ENCODE results near the gene EEFSEC. TPM values are rescaled to one million over a fixed set of nuclear protein-coding genes. Genes with fewer than 3 reads are reported as not detected.

The EEFSEC gene
- total and polyA plus RNA-seq, 2 experiments from 2014 or later = 10.1 to 16.2 TPM

GRCh38 chr3:128402998-128403397 lies 249.7 kb downstream of the EEFSEC start (continued):
- no peak for TF ChIP-seq NANOG (IDR thresholded peaks at IDR 0.05; ENCODE audit: borderline replicate concordance)
- TF ChIP-seq REST (IDR thresholded peaks at IDR 0.05; ENCODE audit: unreplicated experiment) = no peak
- TF ChIP-seq ETS1 (IDR thresholded peaks at IDR 0.05) = no peak

- TF ChIP-seq ZNF462 (CRISPR knock-in tag; IDR thresholded peaks at IDR 0.05) = no peak
- no peak for TF ChIP-seq ZNF331 (CRISPR knock-in tag; IDR thresholded peaks at IDR 0.05; ENCODE audit: low read depth)
- no peak for TF ChIP-seq NANOG (IDR thresholded peaks at IDR 0.05; ENCODE audit: borderline replicate concordance)
- TF ChIP-seq CREB1 (CRISPR knock-in tag; IDR thresholded peaks at IDR 0.05; ENCODE audit: low read depth) = no peak
- TF ChIP-seq EZH2 (IDR thresholded peaks at IDR 0.05; ENCODE audit: low read depth, unreplicated experiment) = no peak
- no peak for TF ChIP-seq ETS1 (IDR thresholded peaks at IDR 0.05)
- TF ChIP-seq POLR2AphosphoS5 (IDR thresholded peaks at IDR 0.05; ENCODE audit: low read depth) = no peak
- no peak for TF ChIP-seq ZNF114 (CRISPR knock-in tag; IDR thresholded peaks at IDR 0.05)
- no peak for TF ChIP-seq STAT1 (IDR thresholded peaks at IDR 0.05; ENCODE audit: unreplicated experiment)
- H3K4me2 ChIP-seq = no peak overlapping the region
- Mint-ChIP-seq H3K36me3 (ENCODE audit: low read depth) (no peaks in the 10 kb centered on the region), H3K27ac (no peak overlapping the region), H3K9me3 (no peaks in the 10 kb centered on the region), H3K4me3 (no peak overlapping the region), H3K27me3 (ENCODE audit: insufficient read depth, low read depth, poor library complexity) (peaks cover 14% of the 10 kb centered on the region), H3K4me1 (peaks cover 35% of the 10 kb centered on the region)
- H3K9me2 ChIP-seq (ENCODE audit: insufficient read depth) = no peaks in the 10 kb centered on the region
- H2AFZ ChIP-seq = no peak overlapping the region
- H3K4me1 ChIP-seq (ENCODE audit: insufficient read depth) = no peaks in the 10 kb centered on the region
- ATAC-seq = no peak
- H3K36me3 ChIP-seq (ENCODE audit: insufficient read depth) = no peaks in the 10 kb centered on the region
- H3K27me3 ChIP-seq (ENCODE audit: insufficient read depth) = no peaks in the 10 kb centered on the region
- H4K20me1 ChIP-seq (replicated peaks; ENCODE audit: insufficient read depth) = no peaks in the 10 kb centered on the region
- H3K4me3 ChIP-seq = no peak overlapping the region
- H3K27ac ChIP-seq (ENCODE audit: low read depth) = no peak overlapping the region
- no peaks in the 10 kb centered on the region for H3K79me2 ChIP-seq (replicated peaks; ENCODE audit: insufficient read depth)
- no peak for DNase-seq (ENCODE audit: low spot score)
- no peaks in the 10 kb centered on the region for H3F3A ChIP-seq (replicated peaks; ENCODE audit: low read depth)
Measured at GRCh38 chr3:128404276-128405068, 251.2 kb downstream of the EEFSEC start.
